ENCODE results near the gene OPCML. TPM values are rescaled to one million over a fixed set of nuclear protein-coding genes. Genes with fewer than 3 reads are reported as not detected.

Gene OPCML
- total RNA-seq, 1 experiment from 2014 or later: not detected

DNA sequence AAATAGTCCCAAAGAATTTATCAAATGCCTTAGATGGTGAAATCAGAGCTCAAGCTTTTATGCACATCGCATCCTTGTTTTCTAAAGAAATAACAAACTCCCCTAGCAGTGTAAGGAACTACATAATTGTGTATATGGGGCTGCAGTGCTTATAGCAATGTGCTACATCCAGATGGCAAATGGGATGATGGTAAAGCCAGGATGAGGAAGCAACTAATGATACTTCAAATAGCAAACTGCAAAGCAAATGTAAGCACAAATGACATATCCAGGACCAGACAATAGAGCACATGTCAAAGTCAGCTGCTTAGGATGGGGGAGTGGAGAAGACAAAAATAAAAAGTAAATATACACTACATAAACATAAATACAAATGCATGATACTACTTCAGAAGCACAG is 425.9 kb downstream of the OPCML start:
- CTCF ChIA-PET: no interaction called here
- no peaks in the 10 kb centered on the region for H3K9me3 ChIP-seq
- no peaks in the 10 kb centered on the region for H3K27me3 ChIP-seq (replicated peaks; ENCODE audit: control insufficient read depth, insufficient read depth, low read length)
- intact Hi-C loops (cut with micrococcal nuclease; ENCODE audit: unreplicated experiment): no loop called here
- H3K4me3 ChIP-seq (ENCODE audit: low read depth, low read length): no peak overlapping the region
- POLR2A ChIA-PET: no interaction called here
- H3K4me1 Mint-ChIP-seq (ENCODE audit: low read depth, unreplicated experiment): no peaks in the 10 kb centered on the region
- BruUV-seq (replicated peaks): no TSS peak
- H3K27me3 Mint-ChIP-seq (ENCODE audit: insufficient read depth, unreplicated experiment): no peaks in the 10 kb centered on the region
- H3K36me3 ChIP-seq (ENCODE audit: control insufficient read depth, insufficient read depth, low read length): no peaks in the 10 kb centered on the region
- peaks cover 14% of the 10 kb centered on the region for H3K9me3 Mint-ChIP-seq (ENCODE audit: unreplicated experiment)
- no peak overlapping the region for H3K4me3 Mint-ChIP-seq (ENCODE audit: unreplicated experiment)
- no peak overlapping the region for H3K27ac Mint-ChIP-seq (ENCODE audit: unreplicated experiment)
- DNase-seq: no peak
- H3K4me1 ChIP-seq: no peaks in the 10 kb centered on the region
- TF ChIP-seq, protein P1, sequence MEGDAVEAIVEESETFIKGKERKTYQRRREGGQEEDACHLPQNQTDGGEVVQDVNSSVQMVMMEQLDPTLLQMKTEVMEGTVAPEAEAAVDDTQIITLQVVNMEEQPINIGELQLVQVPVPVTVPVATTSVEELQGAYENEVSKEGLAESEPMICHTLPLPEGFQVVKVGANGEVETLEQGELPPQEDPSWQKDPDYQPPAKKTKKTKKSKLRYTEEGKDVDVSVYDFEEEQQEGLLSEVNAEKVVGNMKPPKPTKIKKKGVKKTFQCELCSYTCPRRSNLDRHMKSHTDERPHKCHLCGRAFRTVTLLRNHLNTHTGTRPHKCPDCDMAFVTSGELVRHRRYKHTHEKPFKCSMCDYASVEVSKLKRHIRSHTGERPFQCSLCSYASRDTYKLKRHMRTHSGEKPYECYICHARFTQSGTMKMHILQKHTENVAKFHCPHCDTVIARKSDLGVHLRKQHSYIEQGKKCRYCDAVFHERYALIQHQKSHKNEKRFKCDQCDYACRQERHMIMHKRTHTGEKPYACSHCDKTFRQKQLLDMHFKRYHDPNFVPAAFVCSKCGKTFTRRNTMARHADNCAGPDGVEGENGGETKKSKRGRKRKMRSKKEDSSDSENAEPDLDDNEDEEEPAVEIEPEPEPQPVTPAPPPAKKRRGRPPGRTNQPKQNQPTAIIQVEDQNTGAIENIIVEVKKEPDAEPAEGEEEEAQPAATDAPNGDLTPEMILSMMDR (IDR thresholded peaks at IDR 0.05; ENCODE audit: insufficient read depth in 1 of 2, low read depth in 1 of 2, low read length in 1 of 2, severe bottlenecking in 1 of 2, unreplicated experiment in 1 of 2): no peak
- H3K36me3 Mint-ChIP-seq (ENCODE audit: insufficient read depth, unreplicated experiment): no peaks in the 10 kb centered on the region

DNA sequence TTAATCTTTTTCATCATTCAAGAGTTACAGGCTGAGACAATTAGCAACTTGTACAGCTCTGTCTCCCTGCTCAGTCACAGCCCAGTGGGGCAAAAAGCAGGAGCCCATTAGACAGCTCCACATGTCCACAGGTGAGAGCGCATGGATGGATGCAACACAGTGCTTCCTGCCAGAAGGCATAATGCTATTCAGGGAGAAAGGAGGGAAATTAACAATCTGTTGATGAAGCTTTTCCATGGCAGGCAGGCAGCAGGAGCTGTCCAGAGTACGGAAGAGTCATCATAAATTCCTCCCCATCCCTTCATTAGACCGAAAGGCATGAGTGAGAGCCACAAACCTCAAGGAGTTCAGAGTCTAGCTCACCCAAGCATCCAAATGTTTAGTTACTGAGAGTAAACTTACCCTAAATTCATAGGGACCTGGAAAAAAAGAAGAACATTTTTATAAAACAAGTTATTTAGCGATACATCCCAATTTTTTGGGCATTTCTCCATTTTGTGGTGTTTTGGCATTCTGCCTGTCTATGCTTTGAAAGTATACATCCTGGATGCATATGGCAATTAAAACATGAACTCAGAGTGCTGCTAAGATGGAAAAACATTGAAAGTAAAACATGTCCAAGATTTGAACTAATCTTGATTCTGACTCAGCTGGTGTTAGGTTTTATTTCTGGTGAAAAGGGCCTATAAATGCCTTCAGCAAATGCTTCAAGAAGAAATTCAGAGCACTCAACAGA is 428.1 kb downstream of the OPCML start:
- H3K4me1 ChIP-seq: no peaks in the 10 kb centered on the region
- BruUV-seq (replicated peaks): no TSS peak
- no peaks in the 10 kb centered on the region for H3K27me3 ChIP-seq (replicated peaks; ENCODE audit: control insufficient read depth, insufficient read depth, low read length)
- no peak overlapping the region for H3K27ac Mint-ChIP-seq (ENCODE audit: unreplicated experiment)
- no peak overlapping the region for H3K4me3 ChIP-seq (ENCODE audit: low read depth, low read length)
- intact Hi-C loops (cut with micrococcal nuclease; ENCODE audit: unreplicated experiment): no loop called here
- H3K27me3 Mint-ChIP-seq (ENCODE audit: insufficient read depth, unreplicated experiment): no peaks in the 10 kb centered on the region
- H3K4me1 Mint-ChIP-seq (ENCODE audit: low read depth, unreplicated experiment): no peaks in the 10 kb centered on the region
- 0 out of 2 replicates have a peak, but pooled peaks cover 4% of the 10 kb centered on the region for H3K9me3 ChIP-seq
- no peaks in the 10 kb centered on the region for H3K36me3 ChIP-seq (ENCODE audit: control insufficient read depth, insufficient read depth, low read length)
- H3K36me3 Mint-ChIP-seq (ENCODE audit: insufficient read depth, unreplicated experiment): no peaks in the 10 kb centered on the region
- H3K4me3 Mint-ChIP-seq (ENCODE audit: unreplicated experiment): no peak overlapping the region
- CTCF ChIA-PET: no interaction called here
- peaks cover 8% of the 10 kb centered on the region for H3K9me3 Mint-ChIP-seq (ENCODE audit: unreplicated experiment)
- no peak for DNase-seq
- POLR2A ChIA-PET: no interaction called here
- TF ChIP-seq, protein P1 (IDR thresholded peaks at IDR 0.05; ENCODE audit: insufficient read depth in 1 of 2, low read depth in 1 of 2, low read length in 1 of 2, severe bottlenecking in 1 of 2, unreplicated experiment in 1 of 2): no peak

DNA sequence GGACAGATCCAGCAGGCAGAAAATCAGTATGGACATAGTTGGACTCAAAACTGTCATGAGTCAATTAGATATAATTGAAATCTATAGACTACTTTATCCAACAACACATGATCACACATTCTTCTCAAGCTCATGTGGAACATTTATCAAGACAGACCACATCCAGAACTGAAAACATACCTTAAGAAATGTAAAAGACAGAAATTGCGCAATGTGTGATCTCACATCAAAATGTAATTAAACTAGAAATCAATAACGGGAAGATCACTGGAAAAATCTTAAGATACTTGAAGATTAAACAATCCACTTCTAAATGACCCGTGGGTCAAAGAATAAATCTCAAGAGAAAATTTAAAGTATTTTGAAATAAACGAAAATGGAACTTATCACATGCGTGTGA is 435.3 kb downstream of the OPCML start:
- Histone ChIP-seq H3K4me3 (ENCODE audit: low read depth, low read length) (no peak overlapping the region), H3K4me1 (no peaks in the 10 kb centered on the region), H3K27me3 (replicated peaks; ENCODE audit: control insufficient read depth, insufficient read depth, low read length) (no peaks in the 10 kb centered on the region), H3K9me3 (0 out of 2 replicates have a peak, but pooled peaks cover 4% of the 10 kb centered on the region), H3K36me3 (ENCODE audit: control insufficient read depth, insufficient read depth, low read length) (no peaks in the 10 kb centered on the region)
- no peaks in the 10 kb centered on the region for H3K36me3 Mint-ChIP-seq (ENCODE audit: insufficient read depth, unreplicated experiment)
- H3K4me1 Mint-ChIP-seq (ENCODE audit: low read depth, unreplicated experiment): no peaks in the 10 kb centered on the region
- peaks cover 18% of the 10 kb centered on the region for H3K9me3 Mint-ChIP-seq (ENCODE audit: unreplicated experiment)
- ChIA-PET POLR2A (no interaction called here), CTCF (no interaction called here)
- TF ChIP-seq, protein P1 (IDR thresholded peaks at IDR 0.05; ENCODE audit: insufficient read depth in 1 of 2, low read depth in 1 of 2, low read length in 1 of 2, severe bottlenecking in 1 of 2, unreplicated experiment in 1 of 2): no peak
- H3K27ac Mint-ChIP-seq (ENCODE audit: unreplicated experiment): no peak overlapping the region
- peaks cover 15% of the 10 kb centered on the region for H3K27me3 Mint-ChIP-seq (ENCODE audit: insufficient read depth, unreplicated experiment)
- BruUV-seq (replicated peaks): no TSS peak
- intact Hi-C loops (cut with micrococcal nuclease; ENCODE audit: unreplicated experiment): no loop called here
- no peak overlapping the region for H3K4me3 Mint-ChIP-seq (ENCODE audit: unreplicated experiment)
- DNase-seq: no peak
